Right ventricle myocardium superior (tissue), 1 donor: ENCODE results near the gene MAP3K14. TPM values are rescaled to one million over a fixed set of nuclear protein-coding genes. Genes with fewer than 3 reads are reported as not detected.
"Not testable (repeated sequence)": the region's sequence is repeated elsewhere in the genome, so short reads cannot be mapped to it uniquely, and the experiment has no call there.

Source experiments
- ATAC-seq: fragments of 200-7000 bp; cut with Tn5 transposase; one replicate; pipeline ENCODE4 v1.9.1; 2020; ENCODE audit warnings: mild to moderate bottlenecking; ENCODE audit not compliant: poor library complexity
- DNase-seq: peaks from one replicate; pipeline ENCODE4 v3.0.0-alpha.2; 2020
- intact Hi-C: fragments of 100-400 bp; cut with DNase I; formaldehyde crosslinking; loops from one replicate; pipeline ENCODE4 v1.11.2; 2022
- total RNA-seq: library from RNA; stranded (reverse); fragmentation: NEBNext Ultra II Directional; extraction: Animal tissue kit (Norgen Biotek cat#: 25700); gene quantifications from one replicate; pipeline ENCODE4 v1.2.1, GENCODE V29; 2021
- donor health status: DM: no; HTN: yes; CAD: no; lungs with severe emphysema.

MAP3K14 gene
- total RNA-seq, 1 donor from 2014 or later, result 12.2 TPM

DNA sequence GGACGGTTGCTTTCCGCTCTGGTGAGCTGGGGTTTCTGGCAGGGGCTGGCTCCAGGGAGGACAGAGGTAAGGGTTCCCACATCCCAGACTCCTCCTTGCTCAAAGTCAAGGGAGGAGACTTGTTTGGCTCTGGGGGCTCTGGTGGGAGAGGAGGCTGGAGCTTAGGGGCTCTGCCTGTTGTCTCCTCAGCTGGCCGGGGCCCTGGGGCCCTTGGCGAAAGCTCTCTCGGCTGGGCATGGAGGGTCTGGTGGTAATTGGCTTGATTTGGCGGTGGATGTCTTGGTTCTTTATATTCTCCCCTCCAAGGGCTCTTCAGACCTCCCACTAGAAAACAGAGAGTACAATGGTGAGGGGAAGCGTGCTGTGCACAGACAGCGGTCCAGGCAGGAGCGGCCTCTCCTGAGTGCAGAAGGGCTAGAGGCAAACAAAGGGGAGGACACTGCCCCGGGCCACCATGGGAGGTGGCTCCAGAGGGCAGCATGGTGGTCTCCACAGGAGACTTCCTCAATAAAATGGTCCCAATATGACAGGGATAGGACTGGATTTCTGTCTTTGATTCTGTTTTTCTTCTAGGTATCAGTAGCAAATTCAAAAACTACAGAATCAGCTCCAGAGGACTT lies 49.3 kb downstream of the MAP3K14 start:
- intact Hi-C loops, result no loop called here
- ATAC-seq (no peak), DNase-seq (no peak)

DNA sequence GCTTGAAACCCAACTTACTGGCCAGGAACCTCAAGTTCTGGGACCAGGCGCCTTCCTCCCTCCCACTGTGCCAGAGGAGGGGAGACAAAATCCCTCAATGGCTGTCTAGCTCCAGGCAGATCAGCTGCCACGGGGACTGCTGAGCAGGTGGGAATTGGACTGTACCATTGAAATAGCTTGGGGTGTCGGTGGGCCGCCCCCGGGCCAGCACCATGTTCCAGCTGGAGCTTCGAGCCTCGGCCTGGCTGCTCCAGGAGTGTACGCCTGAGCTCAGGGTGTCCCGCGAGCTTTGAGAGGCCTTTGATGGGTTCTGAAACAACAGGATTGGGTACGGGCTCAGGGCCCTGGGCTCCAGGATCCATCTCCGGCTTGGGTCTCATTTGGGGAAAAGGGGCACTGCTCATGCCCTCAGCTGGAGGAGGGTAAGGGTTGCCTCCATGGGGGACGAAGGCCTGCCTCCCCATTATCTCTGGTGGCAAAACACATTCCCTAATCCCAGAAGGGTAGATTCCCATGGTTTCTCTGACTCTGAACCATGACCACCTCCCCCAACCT lies 50.4 kb downstream of the MAP3K14 start:
- ATAC-seq (no peak), DNase-seq (no peak)
- intact Hi-C loops, result no loop called here

DNA sequence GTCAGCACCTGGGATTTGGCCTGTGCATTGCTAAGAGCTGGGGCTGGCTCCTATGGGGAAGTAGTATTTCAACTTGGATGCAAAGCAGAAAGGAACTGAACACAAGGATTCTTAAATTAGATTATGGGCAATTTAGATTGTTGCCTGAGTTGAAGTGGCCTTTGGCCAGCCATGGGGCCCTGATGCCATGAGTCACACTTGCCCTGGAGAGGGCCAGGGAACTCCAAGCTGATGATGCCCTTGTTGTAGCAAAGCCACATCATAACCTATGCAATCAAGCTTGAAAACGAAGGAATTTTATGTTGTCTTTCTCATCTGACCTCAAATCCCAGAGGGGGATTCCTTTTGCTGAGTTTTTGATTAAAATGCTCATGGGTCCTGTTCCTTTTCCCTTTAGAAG lies 51.0 kb downstream of the MAP3K14 start:
- intact Hi-C loops, result no loop called here
- ATAC-seq (no peak), DNase-seq (no peak)

DNA sequence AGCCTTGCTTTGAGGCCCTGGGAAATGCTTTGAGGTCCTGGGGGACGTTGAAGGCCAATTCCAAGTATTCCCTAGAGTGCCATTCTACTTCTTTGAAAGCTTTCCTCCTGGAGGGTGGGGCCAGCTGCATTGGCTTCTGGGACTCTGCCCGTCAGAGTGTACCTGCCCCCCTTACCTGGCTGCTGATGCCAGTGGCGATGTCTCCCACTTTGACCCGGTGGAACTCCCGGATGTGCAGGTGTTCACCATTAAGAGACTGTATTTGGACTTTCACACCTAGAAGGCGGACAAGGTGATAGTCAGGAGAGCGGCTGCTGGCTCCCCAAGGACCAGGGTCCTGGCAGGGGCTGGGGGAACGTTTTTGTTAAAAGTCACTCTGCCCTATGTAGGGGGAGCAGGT lies 51.8 kb downstream of the MAP3K14 start:
- intact Hi-C loops, result no loop called here
- ATAC-seq (no peak), DNase-seq (no peak)

DNA sequence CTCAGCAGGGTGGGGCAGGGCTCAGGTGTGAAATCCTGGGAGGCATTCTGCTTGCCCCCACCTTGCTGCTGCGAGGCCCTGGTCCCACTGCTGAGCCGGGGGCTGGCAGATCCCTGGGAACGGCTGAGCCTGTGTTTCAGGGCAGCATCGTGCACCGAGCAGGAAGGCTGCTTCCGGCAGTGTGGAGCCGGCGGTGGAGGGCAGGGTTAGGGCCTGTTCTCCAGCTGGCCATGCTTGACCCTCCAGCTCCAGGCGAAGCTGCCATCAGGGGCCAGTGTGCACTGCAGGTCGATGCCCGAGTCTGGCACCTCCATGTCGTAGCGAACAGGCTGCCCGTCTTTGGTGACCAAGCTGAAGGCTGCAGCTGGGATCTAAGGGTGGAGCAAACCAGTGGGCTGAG lies 52.4 kb downstream of the MAP3K14 start:
- ATAC-seq, result no peak
- DNase-seq, result no peak
- intact Hi-C loops, result no loop called here

DNA sequence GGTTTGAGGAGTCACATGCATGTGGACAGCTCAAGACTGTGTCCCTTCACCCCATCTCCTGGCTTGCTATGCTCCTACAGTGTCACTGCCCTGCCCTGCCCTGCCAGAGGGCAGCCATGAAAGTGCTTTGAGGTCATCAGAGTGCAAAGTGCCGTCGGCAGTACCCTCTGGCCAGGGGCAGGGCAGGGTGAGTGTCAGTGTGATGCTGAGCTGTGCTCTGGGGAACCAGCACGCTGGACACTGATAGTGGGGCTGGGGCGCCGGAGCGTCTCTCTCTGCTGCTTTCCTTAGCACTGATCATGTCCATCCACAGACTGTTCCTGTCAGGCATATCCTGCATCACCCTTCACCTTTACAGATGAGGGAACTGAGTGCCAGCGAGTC lies 53.4 kb downstream of the MAP3K14 start:
- intact Hi-C loops, result no loop called here
- ATAC-seq, result peak; percentile 7
- no peak for DNase-seq

DNA sequence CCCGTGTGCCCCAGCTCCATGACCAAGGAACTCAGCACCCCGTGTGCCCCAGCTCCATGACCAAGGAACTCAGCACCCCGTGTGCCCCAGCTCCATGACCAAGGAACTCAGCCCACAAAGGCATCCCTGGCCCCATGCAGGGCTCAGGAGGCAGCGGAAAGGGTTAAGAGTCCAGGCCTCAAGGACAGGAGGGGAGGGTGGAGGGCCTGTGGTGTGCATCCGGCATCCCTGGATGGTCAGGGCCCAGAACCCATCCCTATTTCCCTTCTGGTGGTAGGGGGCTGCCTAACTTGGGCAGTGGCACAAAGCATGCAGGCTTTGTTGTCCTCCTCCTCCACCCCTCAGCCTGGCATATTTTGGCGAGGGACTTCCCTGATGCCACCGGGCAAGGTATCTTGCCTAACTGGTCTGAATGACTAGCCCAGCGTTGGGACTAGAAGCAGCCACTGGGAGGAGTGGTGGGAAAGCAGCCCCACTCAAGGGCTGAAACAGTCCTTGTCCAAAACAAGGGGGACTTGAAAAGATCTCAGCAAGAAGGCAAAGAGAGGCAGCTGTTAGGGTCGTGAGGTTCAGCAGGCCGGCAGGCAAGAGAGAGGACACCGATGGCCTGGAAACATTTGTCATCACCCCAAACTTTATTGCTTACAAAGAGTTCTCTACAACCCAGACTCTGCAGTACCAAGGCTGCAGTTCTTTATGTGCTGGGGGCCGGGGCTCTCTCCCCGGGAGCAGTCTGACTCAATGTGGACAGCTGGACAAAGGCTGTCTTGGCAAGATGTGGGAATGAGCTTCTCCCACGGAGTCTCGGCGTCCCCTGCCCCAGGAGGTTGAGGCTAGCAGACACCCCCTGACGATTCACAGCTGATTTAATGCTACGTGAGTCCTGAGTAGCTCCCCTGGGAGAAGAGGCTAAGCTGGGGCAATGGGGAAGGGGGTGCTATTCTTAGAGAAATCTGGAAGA lies 54.0 kb downstream of the MAP3K14 start:
- ATAC-seq (peak; percentile 16), DNase-seq (no peak)
- intact Hi-C loops, result no loop called here

DNA sequence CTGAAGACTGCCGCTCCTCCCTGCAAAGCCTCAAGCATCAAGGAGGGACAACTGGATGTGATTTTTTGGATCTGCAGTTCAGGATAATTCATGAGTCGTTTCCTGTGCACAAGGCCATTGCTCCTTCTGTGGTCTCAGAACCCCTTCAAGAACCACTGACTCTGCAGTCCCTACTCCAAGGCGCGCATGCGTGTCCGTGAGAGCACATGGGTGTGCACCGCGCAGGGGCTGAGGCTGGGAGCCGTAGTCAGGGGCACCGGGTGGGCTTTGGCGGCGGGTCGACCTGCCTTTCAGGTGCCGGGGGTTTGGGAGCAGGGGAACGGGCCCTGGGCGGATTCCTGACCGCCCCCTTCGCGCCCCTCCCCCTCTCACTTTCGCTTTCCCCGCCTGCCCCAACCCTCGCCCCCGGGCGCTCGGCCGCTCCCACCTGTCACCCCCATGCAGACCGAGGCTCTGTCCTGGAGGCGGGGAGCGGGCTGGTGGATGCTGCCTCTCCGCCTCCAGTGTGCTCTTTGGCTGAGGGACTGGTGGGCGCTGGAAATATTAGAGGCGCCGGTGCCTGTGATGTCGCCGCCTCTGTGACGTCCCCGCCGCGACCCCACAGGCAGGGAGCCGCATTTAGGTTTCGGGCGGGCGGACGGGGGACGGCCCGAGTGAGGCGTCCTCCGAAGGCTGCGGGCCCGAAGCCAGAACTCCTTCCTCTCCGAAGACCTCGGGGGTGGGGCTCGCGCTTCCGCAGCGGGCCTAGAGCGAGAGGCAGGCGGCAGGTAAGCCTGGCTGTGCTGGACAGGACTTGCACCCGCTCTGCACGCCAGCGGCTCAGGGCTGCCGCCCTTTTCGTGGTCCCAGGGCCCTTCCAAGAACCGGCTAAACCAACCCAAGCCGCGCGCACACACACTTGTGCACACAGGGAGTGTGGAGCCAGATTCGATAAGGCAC lies 55.0 kb downstream of the MAP3K14 start, which contains the start of gene SPATA32:
Gene SPATA32 (minus strand): TSS at position 518 of the 939 bp plus-strand sequence. CDS start 78 bp downstream, at position 440.
- DNase-seq (peak; percentile 83), ATAC-seq (peak; percentile 52)
- intact Hi-C loops, result no loop called here

DNA sequence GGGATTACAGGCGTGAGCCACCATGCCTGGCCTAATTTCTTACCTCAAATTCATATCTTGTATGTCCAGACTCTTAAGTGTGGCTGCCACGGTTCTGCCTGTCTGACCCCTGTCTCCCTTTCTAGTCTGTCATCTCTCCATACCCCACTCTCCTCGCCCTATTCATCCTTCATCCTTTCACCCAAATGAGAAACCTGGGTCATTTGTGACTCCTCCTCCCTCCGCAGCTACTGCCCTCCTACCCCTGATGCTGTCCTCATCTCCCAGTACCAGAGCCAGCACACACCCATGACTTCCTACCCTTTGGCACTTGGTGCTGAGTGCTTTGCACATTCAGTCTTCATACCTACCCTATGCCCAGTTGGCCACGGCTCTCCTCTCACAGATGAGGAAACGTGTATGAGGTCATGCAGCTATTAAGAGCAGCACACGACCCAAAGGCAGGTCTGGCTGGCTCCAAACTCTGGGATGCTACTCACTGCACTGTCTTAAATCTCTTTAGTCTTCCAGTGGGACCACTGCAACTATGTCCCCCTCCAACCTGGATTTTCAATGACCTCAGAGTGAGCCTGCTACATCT lies 56.5 kb downstream of the MAP3K14 start:
- DNase-seq, result peak; percentile 71
- intact Hi-C loops, result no loop called here
- peak; percentile 73 for ATAC-seq

DNA sequence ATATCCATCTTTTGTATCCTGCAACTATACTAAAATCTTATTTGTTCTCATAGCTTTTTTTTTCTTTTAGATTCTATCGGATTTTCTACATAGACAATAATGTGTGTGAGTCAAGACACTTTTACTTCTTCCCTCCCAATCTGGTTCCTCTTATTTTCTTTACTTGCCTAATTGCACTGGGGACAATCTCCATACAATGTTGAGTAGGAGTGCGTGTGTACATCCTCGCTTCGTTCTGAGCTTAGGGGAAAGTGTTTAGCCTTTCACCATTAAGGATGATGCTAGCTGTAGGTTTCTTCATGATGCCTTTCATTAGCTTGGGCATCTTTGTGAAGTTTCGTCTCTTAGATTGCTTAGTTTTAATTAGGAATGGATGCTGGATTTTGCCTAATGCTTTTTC lies 57.8 kb downstream of the MAP3K14 start:
- intact Hi-C loops, result no loop called here
- DNase-seq, result no peak
- no peak for ATAC-seq

DNA sequence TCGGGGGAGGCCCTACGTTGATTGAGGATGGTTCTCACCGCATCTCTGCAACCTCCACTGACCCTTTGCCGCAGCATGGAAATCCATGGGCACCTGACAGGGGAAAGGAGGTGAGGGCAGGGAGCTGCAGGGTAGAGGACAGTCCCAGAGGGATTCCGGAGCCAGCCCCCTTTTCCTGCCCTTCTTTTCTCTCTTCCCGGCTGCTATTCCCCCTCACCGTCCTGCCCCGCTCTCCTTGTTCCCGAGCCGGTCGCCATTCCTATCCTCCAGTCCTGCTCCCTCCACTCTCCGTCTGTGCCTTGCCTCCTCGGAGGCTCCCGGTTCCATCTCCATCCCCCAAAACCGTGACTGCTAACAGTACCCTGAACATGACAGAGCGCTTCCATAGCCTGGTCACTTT lies 59.7 kb downstream of the MAP3K14 start:
- intact Hi-C loops, result no loop called here
- ATAC-seq, result no peak

DNA sequence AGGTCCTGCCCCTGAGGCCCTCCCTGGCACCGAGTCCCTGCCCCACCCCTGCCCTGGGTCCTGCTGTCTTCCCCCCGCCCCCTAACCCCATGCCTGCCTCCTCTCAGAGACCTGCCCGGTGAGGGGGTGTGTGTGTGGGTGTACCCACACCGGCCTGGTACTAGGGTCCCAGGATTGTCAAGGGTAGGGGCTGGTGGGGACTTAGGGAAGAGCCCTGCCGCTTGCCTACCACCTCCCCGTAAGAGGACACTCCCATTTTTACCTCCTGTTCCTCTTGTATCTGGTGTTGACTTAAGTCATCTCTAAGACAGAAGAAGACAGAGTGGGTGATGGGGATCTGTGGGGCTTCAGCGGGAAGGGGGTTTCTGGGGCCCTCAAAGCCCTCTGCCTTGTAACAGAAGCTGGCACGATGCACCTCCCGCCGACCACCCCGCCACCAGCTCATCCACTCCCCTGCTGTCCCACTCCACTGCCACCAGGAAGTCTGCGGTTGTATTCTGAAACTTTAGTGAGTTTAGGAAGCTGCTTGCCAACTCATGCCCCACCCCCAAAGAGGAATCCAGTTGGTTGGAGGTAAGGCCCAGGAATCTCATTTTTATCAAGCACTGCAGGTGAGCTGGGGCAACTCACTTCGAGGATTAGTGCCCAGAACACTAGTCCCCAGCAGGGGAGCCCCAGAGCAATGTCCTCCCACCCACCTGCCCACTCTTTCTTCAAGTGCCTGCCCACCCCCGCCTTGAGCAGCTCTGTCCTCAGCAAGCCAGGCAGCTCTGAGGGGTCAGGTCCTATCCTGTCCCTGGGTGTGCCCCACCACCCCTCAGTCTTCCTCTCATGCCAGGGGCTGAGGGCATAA lies 60.5 kb downstream of the MAP3K14 start:
- DNase-seq, result no peak
- intact Hi-C loops, result no loop called here
- no peak for ATAC-seq

More for the DNA sequence above, 59.7 kb downstream of the MAP3K14 start:
- DNase-seq, result no peak

DNA sequence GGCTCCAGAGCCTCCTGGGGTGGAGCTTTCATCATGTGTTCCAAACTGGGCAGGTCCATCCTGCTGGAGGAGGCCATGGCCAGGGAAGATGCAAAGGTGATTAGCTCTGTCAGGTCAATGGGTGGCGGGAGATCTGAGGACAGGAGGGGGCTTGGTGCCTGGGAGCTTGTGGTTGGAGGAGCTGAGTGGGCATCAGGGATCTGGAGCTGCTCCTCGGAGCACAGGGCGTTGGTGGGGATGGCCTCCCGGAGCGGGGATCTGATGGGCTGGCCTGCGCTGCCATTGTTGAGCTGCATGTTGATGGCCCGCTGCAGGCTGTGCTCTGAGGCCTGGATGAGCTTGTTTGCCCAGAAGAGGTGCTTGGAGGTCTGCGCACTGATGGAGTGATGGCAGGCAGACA lies 61.5 kb downstream of the MAP3K14 start:
- intact Hi-C loops, result no loop called here
- no peak for ATAC-seq
- no peak for DNase-seq

DNA sequence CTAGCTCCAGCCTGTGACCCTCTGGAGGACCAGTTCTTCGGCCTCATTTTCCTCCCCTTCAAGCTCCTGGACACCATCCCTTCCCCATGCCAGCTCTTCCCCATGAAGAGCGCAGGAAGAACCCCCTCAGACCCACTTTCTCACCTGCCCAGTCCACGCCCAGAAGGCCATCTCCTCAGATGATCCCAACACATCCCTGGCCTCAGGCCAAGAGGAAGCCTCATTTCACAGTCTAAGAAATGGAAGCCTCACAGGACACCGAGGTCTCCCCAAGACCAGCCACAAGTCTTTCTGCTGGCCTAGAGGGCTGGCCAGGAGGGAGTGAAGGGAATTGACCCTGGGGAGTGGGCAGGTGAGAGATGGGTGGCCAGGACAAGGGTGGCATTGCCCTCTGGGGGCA lies 62.9 kb downstream of the MAP3K14 start:
- DNase-seq (no peak), ATAC-seq (no peak)
- intact Hi-C loops, result no loop called here

DNA sequence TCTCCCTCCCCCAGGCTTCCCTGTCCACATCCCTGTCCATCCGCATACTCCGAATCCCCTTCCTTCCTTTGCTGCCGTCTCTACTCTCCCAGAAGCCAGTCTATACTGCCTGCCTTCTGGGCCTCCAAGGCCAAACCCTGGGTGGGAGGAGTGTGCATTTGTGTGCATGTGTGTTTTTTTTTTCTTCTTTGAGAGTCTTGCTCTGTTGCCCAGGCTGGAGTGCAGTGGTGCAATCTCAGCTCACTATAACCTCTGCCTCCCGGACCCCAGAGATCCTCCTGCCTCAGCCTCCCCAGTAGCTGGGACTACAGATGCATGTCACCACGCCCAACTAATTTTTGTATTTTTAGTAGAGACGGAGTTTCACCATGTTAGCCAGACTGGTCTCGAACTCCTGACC lies 63.6 kb downstream of the MAP3K14 start:
- intact Hi-C loops, ATAC-seq, DNase-seq: not testable (repeated sequence)

DNA sequence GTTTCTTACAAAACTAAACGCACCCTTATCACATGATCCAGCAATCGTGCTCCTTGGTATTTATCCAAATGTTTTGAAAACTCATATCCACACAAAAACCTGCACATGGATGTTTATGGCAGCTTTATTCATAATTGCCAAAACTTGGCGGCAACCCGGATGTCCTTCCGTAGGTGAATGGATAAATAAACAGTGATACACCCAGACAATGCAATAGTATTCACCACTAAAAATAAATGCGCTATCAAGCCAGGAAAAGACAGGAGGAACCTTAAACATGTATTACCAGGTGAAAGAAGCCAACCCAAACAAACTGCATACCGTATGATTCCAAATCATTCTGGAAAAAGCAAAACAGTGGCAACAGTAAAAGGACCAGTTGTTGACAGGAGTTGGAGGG lies 64.9 kb downstream of the MAP3K14 start:
- intact Hi-C loops, result no loop called here
- no peak for ATAC-seq
- DNase-seq, result no peak

DNA sequence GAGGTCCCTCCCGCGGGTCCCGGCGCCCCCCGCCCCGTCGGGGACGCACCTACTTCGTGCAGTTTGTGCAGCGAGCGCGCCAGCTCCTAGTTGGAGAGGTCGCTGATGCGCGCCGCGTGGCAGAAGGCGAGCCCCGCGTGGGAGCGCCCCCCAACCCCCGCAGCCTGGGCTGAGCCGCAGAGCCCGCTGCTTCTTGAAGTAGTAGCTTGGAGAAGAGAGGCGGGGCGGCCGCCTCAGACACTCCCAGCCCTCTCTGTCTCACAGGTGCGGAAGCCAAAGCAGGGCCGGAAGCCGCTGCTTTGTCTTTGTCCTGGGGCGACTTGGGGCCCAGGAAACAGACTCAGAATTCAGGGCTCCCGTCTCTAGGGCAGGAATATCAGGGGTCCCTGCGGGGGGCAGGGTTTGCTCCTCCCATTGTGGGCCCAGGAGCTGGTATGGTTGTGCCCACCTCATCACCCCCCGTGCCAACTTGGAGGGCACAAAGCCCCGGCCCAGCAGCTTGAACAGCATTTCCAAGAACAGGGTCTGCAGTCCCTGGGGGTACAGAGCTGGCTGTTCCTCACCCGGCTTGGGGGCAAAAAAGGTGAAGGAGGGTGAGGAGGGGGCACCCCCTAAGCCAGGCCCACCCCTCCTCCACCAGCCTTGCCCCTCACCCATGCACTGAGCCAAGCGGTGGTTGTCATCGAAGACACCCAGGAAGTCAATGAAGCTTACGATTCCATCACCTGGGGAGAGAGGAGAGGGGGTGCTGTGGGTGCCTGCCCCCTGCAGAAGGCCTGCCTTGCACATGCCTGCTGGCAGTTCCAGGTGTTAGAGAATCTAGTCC lies 68.5 kb downstream of the MAP3K14 start:
- peak; percentile 3 for ATAC-seq
- peak; percentile 62 for DNase-seq
- intact Hi-C loops, result no loop called here
